ENCODE data around the gene ISYNA1. TPM values are rescaled to one million over a fixed set of nuclear protein-coding genes. Genes with fewer than 3 reads are reported as not detected.

The ISYNA1 gene
- total and polyA plus RNA-seq, 2 of the 13 experiments (the other 11 are each of a cell fraction or from before 2014, with no cell fraction given): 29.6 to 48.5 TPM

DNA sequence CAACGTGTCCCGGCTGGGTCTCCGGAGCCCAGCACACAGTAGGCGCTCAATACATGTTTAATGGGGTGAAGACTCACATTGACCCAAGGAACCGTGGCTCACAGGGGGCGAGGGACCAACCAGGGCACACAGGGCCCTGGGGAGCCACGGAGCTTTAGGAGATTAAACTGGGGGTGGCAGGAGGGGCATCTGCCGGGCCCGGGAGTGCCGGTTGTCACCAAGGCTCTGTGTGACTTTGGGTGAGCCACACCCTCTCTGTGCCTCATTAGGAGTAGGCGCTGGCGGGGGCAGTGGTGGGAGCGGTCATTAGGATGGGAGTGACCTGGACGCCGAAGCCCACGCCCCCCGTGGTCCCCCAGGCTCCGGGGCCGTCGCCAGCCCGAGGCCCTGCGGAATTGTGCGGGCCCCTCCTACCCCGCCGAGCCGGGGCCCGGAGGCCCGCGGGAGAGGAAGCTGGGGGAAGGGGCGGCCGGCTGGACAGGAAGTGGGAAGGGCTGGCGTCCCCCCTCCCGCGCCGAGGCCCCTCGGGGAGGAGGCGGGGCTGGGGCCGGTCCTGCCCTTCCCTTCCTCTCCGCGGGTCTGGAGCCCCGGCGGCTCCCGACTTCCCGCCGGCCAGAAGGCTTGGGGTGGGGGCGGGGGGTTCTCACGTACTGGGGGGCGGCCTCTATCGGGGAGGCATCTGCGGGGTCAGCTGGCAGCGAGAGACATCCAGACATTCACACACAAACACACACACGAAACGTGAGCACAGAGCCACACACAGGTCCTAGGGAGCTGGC, 20.5 kb downstream of the ISYNA1 start (continued):
- TF ChIP-seq, protein P1, sequence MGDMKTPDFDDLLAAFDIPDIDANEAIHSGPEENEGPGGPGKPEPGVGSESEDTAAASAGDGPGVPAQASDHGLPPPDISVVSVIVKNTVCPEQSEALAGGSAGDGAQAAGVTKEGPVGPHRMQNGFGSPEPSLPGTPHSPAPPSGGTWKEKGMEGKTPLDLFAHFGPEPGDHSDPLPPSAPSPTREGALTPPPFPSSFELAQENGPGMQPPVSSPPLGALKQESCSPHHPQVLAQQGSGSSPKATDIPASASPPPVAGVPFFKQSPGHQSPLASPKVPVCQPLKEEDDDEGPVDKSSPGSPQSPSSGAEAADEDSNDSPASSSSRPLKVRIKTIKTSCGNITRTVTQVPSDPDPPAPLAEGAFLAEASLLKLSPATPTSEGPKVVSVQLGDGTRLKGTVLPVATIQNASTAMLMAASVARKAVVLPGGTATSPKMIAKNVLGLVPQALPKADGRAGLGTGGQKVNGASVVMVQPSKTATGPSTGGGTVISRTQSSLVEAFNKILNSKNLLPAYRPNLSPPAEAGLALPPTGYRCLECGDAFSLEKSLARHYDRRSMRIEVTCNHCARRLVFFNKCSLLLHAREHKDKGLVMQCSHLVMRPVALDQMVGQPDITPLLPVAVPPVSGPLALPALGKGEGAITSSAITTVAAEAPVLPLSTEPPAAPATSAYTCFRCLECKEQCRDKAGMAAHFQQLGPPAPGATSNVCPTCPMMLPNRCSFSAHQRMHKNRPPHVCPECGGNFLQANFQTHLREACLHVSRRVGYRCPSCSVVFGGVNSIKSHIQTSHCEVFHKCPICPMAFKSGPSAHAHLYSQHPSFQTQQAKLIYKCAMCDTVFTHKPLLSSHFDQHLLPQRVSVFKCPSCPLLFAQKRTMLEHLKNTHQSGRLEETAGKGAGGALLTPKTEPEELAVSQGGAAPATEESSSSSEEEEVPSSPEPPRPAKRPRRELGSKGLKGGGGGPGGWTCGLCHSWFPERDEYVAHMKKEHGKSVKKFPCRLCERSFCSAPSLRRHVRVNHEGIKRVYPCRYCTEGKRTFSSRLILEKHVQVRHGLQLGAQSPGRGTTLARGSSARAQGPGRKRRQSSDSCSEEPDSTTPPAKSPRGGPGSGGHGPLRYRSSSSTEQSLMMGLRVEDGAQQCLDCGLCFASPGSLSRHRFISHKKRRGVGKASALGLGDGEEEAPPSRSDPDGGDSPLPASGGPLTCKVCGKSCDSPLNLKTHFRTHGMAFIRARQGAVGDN (CRISPR knock-in tag; IDR thresholded peaks at IDR 0.05): peak; percentile 89
- peak; percentile 12; the same call in 1 of the 2 replicates for TF ChIP-seq NCOA2 (CRISPR knock-in tag; IDR thresholded peaks at IDR 0.05)
- peak; percentile 58; the same call in 1 of the 2 replicates for TF ChIP-seq ZNF770 (CRISPR knock-in tag; IDR thresholded peaks at IDR 0.05)
- TF ChIP-seq ARID4A (CRISPR knock-in tag; IDR thresholded peaks at IDR 0.05; ENCODE audit: borderline replicate concordance): peak; percentile 68
- no peak for TF ChIP-seq NFE2L2 (IDR thresholded peaks at IDR 0.05; ENCODE audit: low read length)
- TF ChIP-seq PLRG1 (conservative IDR thresholded peaks at IDR 0.05): no peak
- TF ChIP-seq HOXD1 (CRISPR knock-in tag; IDR thresholded peaks at IDR 0.05): peak; percentile 74
- TF ChIP-seq, protein P2, sequence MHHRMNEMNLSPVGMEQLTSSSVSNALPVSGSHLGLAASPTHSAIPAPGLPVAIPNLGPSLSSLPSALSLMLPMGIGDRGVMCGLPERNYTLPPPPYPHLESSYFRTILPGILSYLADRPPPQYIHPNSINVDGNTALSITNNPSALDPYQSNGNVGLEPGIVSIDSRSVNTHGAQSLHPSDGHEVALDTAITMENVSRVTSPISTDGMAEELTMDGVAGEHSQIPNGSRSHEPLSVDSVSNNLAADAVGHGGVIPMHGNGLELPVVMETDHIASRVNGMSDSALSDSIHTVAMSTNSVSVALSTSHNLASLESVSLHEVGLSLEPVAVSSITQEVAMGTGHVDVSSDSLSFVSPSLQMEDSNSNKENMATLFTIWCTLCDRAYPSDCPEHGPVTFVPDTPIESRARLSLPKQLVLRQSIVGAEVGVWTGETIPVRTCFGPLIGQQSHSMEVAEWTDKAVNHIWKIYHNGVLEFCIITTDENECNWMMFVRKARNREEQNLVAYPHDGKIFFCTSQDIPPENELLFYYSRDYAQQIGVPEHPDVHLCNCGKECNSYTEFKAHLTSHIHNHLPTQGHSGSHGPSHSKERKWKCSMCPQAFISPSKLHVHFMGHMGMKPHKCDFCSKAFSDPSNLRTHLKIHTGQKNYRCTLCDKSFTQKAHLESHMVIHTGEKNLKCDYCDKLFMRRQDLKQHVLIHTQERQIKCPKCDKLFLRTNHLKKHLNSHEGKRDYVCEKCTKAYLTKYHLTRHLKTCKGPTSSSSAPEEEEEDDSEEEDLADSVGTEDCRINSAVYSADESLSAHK (CRISPR knock-in tag; IDR thresholded peaks at IDR 0.05; ENCODE audit: borderline replicate concordance): no peak
- TF ChIP-seq, protein P3, sequence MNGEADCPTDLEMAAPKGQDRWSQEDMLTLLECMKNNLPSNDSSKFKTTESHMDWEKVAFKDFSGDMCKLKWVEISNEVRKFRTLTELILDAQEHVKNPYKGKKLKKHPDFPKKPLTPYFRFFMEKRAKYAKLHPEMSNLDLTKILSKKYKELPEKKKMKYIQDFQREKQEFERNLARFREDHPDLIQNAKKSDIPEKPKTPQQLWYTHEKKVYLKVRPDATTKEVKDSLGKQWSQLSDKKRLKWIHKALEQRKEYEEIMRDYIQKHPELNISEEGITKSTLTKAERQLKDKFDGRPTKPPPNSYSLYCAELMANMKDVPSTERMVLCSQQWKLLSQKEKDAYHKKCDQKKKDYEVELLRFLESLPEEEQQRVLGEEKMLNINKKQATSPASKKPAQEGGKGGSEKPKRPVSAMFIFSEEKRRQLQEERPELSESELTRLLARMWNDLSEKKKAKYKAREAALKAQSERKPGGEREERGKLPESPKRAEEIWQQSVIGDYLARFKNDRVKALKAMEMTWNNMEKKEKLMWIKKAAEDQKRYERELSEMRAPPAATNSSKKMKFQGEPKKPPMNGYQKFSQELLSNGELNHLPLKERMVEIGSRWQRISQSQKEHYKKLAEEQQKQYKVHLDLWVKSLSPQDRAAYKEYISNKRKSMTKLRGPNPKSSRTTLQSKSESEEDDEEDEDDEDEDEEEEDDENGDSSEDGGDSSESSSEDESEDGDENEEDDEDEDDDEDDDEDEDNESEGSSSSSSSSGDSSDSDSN (CRISPR knock-in tag; IDR thresholded peaks at IDR 0.05): peak; percentile 63
